K562 (cell line): ENCODE data around the gene RFPL4A. TPM values are rescaled to one million over a fixed set of nuclear protein-coding genes. Genes with fewer than 3 reads are reported as not detected.

ENCODE experiments used
- ATAC-seq: fragments of 200-7000 bp; cut with Tn5 transposase; 3 replicates; pipeline ENCODE4 v1.9.1; 2020; ENCODE audit warnings: moderate library complexity
- BruUV-seq: library from RNA; stranded (reverse); fragments of 400-500 nt; replicated peaks from 2 replicates; lab custom pipeline; 2021; lab: Mats Ljungman, UMichigan
- CTCF ChIA-PET: fragments of 300-600 bp; formaldehyde crosslinking; extraction: SDS; loops from one replicate; lab custom pipeline; 2021; ENCODE audit warnings: low intra/inter-chr PET ratio; lab: Yijun Ruan, JAX
- POLR2A ChIA-PET: fragments of 300-600, 350-650 bp; sonication (Branson Sonifier 250); formaldehyde crosslinking; extraction: SDS; loops from one replicate; lab custom pipeline; 2021; ENCODE audit warnings: antibody characterized with exemption, inconsistent platforms; lab: Yijun Ruan, JAX
- DNase-seq, 4 experiments: peaks; one replicate each; pipeline versions ENCODE4 v3.0.0 to v3.0.0-alpha.2; 2011 to 2018; ENCODE audit warnings: low spot score in 3 of 4, mixed read lengths in 3 of 4; ENCODE audit errors: extremely low read depth in 1 of 4
- FAIRE-seq: peaks from 2 replicates; lab custom pipeline; 2011; peaks lifted over from hg19 to GRCh38; lab: Jason Lieb, UNC
- H2AFZ ChIP-seq: 2 replicates; pipeline ENCODE4 v1.6.0; 2011; ENCODE audit warnings: low read depth, low read length, control low read depth, inconsistent platforms
- H3K27ac ChIP-seq: fragments of 200-600 bp; 3 replicates; pipeline ENCODE4 v1.8.0; 2011; ENCODE audit warnings: low read depth, mild to moderate bottlenecking, control low read depth, inconsistent platforms, low read length, moderate library complexity, mixed read lengths; ENCODE audit errors: extremely low read depth
- H3K27me3 ChIP-seq, 2 experiments: fragments of 300-600 bp in 1 of 2; 2 replicates in 1 of 2; 3 replicates in 1 of 2; pipeline versions ENCODE4 v1.6.0 to v1.8.0; 2011; ENCODE audit warnings: inconsistent platforms in 2 of 2, low read length in 2 of 2, mild to moderate bottlenecking in 1 of 2, mixed read lengths in 1 of 2, moderate library complexity in 1 of 2; ENCODE audit not compliant: control insufficient read depth in 2 of 2, insufficient read depth in 2 of 2
- H3K36me3 ChIP-seq: fragments of 300-600 bp; 3 replicates; pipeline ENCODE4 v1.8.0; 2011; ENCODE audit warnings: mild to moderate bottlenecking, low read length, inconsistent platforms; ENCODE audit not compliant: control insufficient read depth, insufficient read depth
- H3K4me1 ChIP-seq, 2 experiments: fragments of 200-600 bp in 1 of 2; replicated peaks in 1 of 2; 2 replicates in 1 of 2; 3 replicates in 1 of 2; pipeline versions ENCODE4 v1.5.1 to v1.8.0; 2011; ENCODE audit warnings: inconsistent platforms in 2 of 2, low read length in 2 of 2, mild to moderate bottlenecking in 1 of 2, mixed read lengths in 1 of 2, moderate library complexity in 1 of 2; ENCODE audit not compliant: control insufficient read depth in 2 of 2, insufficient read depth in 2 of 2
- H3K4me2 ChIP-seq: 2 replicates; pipeline ENCODE4 v1.6.1; 2011; ENCODE audit warnings: low read length, control low read depth, inconsistent platforms, mixed read lengths; ENCODE audit not compliant: insufficient read depth
- H3K4me3 ChIP-seq: fragments of 200-600 bp; sonication (generic), shearing (Covaris generic); 2 replicates; pipeline ENCODE4 v1.5.1; 2016; ENCODE audit warnings: control low read depth, inconsistent platforms
- H3K79me2 ChIP-seq: fragments of 200-600 bp; 3 replicates; pipeline ENCODE4 v1.8.0; 2011; ENCODE audit warnings: low read length, inconsistent platforms; ENCODE audit not compliant: control insufficient read depth, insufficient read depth
- H3K9ac ChIP-seq, 2 experiments: 2 replicates each; pipeline versions ENCODE4 v1.6.0 to v1.6.1; 2011; ENCODE audit warnings: low read depth in 2 of 2, low read length in 2 of 2, control low read depth in 1 of 2, inconsistent platforms in 1 of 2, mild to moderate bottlenecking in 1 of 2, mixed read lengths in 1 of 2; ENCODE audit not compliant: insufficient read depth in 1 of 2
- H3K9me1 ChIP-seq: one replicate; pipeline ENCODE4 v1.6.0; 2011; ENCODE audit warnings: inconsistent platforms, mild to moderate bottlenecking, low read length, moderate library complexity; ENCODE audit not compliant: control insufficient read depth, insufficient read depth
- H3K9me3 ChIP-seq: replicated peaks from 2 replicates; pipeline ENCODE4 v1.5.1; 2011; ENCODE audit warnings: low read depth, low read length, inconsistent platforms; ENCODE audit not compliant: control insufficient read depth, insufficient read depth
- H4K20me1 ChIP-seq: replicated peaks from 2 replicates; pipeline ENCODE4 v1.6.1; 2011; ENCODE audit warnings: low read length, inconsistent platforms, mixed read lengths; ENCODE audit not compliant: control insufficient read depth, insufficient read depth
- E2F3 ChIP-seq: fragments of 250-450 bp; sonication (Bioruptor Pico); IDR thresholded peaks from 2 replicates; pipeline ENCODE4 v1.4.0; 2020; ENCODE audit warnings: mild to moderate bottlenecking
- MGA ChIP-seq: fragments of 450-650 bp; IDR thresholded peaks from 2 replicates; pipeline ENCODE4 v1.6.1; 2016; ENCODE audit warnings: mild to moderate bottlenecking, moderate library complexity
- NFIX ChIP-seq: fragments of 250-450 bp; sonication (Bioruptor Pico); IDR thresholded peaks from 2 replicates; pipeline ENCODE4 v1.4.0; 2020; ENCODE audit warnings: low read depth, mild to moderate bottlenecking, moderate library complexity
- POLR3G ChIP-seq: IDR thresholded peaks from 2 replicates; pipeline ENCODE4 v1.6.1; 2011; ENCODE audit not compliant: insufficient read length, insufficient replicate concordance; ENCODE audit errors: extremely low read depth
- TBP ChIP-seq: optimal IDR thresholded peaks from 2 replicates; pipeline ENCODE3; 2011; ENCODE audit warnings: low read depth, low read length, improper control_type of control experiment
- ZBTB43 ChIP-seq: sonication (generic); formaldehyde crosslinking; IDR thresholded peaks from 2 replicates; pipeline ENCODE4 v1.8.0; 2023; ENCODE audit warnings: mild to moderate bottlenecking, missing genetic modification reagents
- ZNF184 ChIP-seq: sonication (generic); formaldehyde crosslinking; IDR thresholded peaks from 2 replicates; pipeline ENCODE4 v1.5.0; 2020; ENCODE audit warnings: missing genetic modification reagents
- ZNF644 ChIP-seq: fragments of 200-800 bp; sonication (Bioruptor generic); IDR thresholded peaks from 2 replicates; pipeline ENCODE4 v1.6.1; 2016; ENCODE audit warnings: low read depth, missing genetic modification characterization, missing compliant biosample characterization
- WGBS: fragments of 100-300 bp; shearing (Covaris generic); methylation state at CpG from one replicate; pipeline ENCODE4 v1.1.6; 2016; ENCODE audit warnings: low coverage, mixed read lengths; ENCODE audit not compliant: insufficient coverage; ENCODE audit errors: missing lambda C conversion rate; 5-methylcytosine and 5-hydroxymethylcytosine counted together
- in situ Hi-C: fragments of 300-500 bp; cut with MboI; formaldehyde crosslinking; loops from 4 replicates; pipeline ENCODE4 v1.15.0; 2018; ENCODE audit warnings: inconsistent platforms, mixed read lengths
- intact Hi-C: fragments of 100-400 bp; cut with micrococcal nuclease; formaldehyde crosslinking; loops from 2 replicates; pipeline ENCODE4 v1.14.2; 2022
- polyA plus RNA-seq, 8 experiments: library from polyadenylated mRNA; depleted of rRNA in 4 of 8; stranded (reverse) in 5 of 8; unstranded in 3 of 8; fragments of >200 nt; fragmentation: Nextera tagmentation in 2 of 8; fragmentation: Illumina TruSeq in 1 of 8; extraction: Ambion mirVana in 2 of 8; extraction: Trizol in 1 of 8; gene quantifications; 2 replicates each; pipeline versions ENCODE4 v1.2.1 to v1.2.3, GENCODE V29; 2011 to 2014; ENCODE audit warnings: inconsistent platforms in 1 of 8, missing spikeins in 1 of 8
- total RNA-seq, 7 experiments: library from RNA; depleted of rRNA in 6 of 7; stranded (reverse); fragments of >200 nt in 6 of 7; fragmentation: Illumina TruSeq in 2 of 7; extraction: Trizol in 2 of 7; gene quantifications; 2 replicates each; pipeline versions ENCODE4 v1.2.1 to v1.2.3, GENCODE V29; 2011 to 2021; ENCODE audit warnings: low replicate concordance in 1 of 7

The RFPL4A gene
- total and polyA plus RNA-seq, 9 of the 15 experiments (the other 6 are each of a cell fraction or from before 2014, with no cell fraction given) = 0.13 to 1.1 (median 0.23) TPM; not detected in 1

- no peak for TF ChIP-seq E2F3 (CRISPR knock-in tag)
Measured at GRCh38 chr19:55738302-55738701, 20.6 kb upstream of the RFPL4A start, which contains the start of gene NLRP9 (continued).

- Histone ChIP-seq H3K4me1 (no peaks in the 10 kb centered on the region), H3K9ac (no peak overlapping the region), H2AFZ (no peak overlapping the region), H3K36me3 (no peaks in the 10 kb centered on the region), H3K9me3 (no peaks in the 10 kb centered on the region), H4K20me1 (no peaks in the 10 kb centered on the region), H3K4me3 (no peak overlapping the region), H3K27ac (no peak overlapping the region), H3K9me1 (no peaks in the 10 kb centered on the region), H3K27me3 (peaks cover 26% of the 10 kb centered on the region in 2 experiments), H3K4me2 (no peak overlapping the region), H3K79me2 (no peaks in the 10 kb centered on the region)
- in situ Hi-C loops (no loop called here), intact Hi-C loops (no loop called here)
- DNase-seq = no peak
- POLR2A ChIA-PET = no interaction called here
- whole genome bisulfite sequencing = 5% methylated on average over 6 of the region's 6 CpGs
- no peak for FAIRE-seq
- CTCF ChIA-PET = no interaction called here
- BruUV-seq = no TSS peak
- no peak for ATAC-seq
- TF ChIP-seq ZBTB43 (CRISPR knock-in tag) (no peak), NFIX (no peak), MGA (no peak), TBP (no peak), POLR3G (no peak), ZNF644 (tag) (no peak), ZNF184 (CRISPR knock-in tag) (no peak)
Measured at GRCh38 chr19:55750715-55751114, 8.2 kb upstream of the RFPL4A start.
